HG02884 (cell line): ENCODE data around the gene TMEM52B.
"Not testable (repeated sequence)": the region's sequence is repeated elsewhere in the genome, so short reads cannot be mapped to it uniquely, and the experiment has no call there.

Experiments used
- ATAC-seq: cut with Tn5 transposase; IDR thresholded peaks from one replicate; pipeline ENCODE4 v1.9.1; 2021; ENCODE audit warnings: mild to moderate bottlenecking, moderate library complexity; ENCODE audit not compliant: unreplicated experiment

The TMEM52B gene

GRCh38 chr12:10170216-10170615 is 8.6 kb upstream of the TMEM52B start:
- no peak for ATAC-seq

- ATAC-seq: no peak
These were observed 6.7 kb upstream of the TMEM52B start, which contains the start of gene OLR1 for GRCh38 chr12:10171973-10172728. OLR1 (minus strand) TSS chr12:10172132; CDS start chr12:10172077, 55 bp downstream.

DNA sequence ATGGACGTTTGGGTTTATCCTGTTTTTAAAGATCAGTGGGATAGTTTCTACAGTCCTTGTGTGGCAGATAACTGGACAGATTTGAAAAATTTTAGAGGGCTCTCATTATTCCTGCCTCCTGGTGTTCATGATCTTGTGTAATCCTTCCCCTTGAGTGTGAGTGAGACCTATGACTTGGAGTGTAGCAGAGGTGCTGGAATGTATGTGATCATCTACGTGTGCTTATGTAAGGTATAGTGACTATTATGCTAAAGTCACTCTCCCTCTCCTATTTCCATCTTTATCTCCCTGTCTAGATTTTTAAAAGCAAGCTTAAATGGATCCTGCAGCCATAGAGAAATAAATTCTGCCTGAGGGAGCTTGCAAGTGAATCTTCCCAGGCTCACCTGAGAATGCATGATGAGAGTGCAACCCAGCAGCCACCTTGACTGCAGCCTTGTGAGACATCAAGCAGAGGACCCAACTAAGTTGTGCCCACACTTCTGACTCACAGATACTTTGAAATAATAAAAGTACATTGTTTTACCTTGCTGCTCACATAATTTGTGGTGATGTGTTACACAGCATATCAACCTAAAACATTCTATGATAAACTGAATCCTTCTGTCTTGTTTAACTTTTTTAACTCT is 3.7 kb upstream of the TMEM52B start:
- ATAC-seq: no peak

DNA sequence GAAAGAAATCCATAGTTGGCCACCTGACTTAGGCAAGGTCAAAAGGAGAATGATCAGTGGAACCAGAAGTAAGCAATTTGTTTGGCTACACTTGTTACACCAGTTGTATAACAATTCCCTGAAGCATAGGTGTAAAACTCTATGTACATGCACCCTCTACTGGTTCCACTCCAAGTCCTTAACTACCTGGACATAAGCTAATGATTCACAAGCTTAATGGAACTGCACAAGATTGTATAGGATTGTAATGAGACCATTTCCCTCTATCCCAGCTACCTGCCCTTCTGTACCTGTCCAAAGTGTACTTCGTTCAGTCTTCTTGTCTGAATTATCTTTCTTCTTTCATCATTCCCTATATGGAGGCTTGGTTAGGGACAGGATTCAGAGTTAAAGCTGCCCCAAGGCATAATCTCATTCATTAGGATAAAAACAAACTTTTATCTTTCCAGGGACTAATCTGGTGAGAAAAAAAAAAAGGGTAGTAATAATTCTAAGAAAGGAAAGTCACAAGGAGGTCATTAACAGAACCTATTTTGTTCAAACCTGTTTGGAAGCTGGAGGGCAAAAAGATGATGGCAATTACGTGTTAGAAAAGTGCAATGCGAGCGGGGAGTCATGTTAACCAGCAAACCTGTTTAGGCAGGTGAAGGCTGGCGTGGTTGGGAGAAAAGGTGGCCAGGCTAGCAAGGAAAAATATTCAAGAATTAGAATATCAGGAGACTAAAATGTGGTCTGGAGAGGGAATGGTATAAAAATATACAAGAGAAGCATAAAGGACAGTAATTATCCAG is 2.8 kb upstream of the TMEM52B start:
- ATAC-seq: no peak

- ATAC-seq: no peak
These were observed 947 bp downstream of the TMEM52B start for GRCh38 chr12:10179776-10180181.

DNA sequence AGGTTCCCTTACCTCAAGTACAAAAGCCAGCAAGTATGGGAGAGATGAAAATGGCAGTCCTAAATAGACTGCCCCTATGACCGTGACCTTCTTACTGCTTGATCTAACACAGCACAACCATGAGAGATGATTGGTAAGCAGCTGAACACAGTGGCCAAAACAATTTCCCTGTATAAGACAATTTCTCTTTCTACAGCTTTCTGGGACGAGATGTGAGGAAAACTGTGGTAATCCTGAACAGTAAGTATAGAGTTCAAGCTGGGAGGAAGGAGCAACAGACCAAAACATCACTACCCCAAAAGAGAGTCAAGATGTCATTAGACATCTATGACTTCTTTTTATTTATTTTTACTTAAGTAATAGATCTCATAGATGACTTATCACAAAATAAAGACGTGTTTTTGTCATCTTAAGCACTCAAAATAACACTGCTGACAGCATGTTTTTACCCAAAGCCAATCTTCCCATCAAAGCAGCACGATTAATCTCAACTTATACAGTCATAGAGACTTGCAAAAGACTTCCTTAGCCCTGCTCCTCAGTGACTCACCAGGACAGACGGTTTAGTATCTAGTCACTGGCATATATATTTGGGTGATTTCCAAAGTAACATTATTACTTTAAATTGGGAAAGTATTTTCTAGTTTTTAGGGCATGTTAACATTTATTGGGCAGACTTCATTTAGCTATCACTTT is 3.7 kb downstream of the TMEM52B start:
- no peak for ATAC-seq

DNA sequence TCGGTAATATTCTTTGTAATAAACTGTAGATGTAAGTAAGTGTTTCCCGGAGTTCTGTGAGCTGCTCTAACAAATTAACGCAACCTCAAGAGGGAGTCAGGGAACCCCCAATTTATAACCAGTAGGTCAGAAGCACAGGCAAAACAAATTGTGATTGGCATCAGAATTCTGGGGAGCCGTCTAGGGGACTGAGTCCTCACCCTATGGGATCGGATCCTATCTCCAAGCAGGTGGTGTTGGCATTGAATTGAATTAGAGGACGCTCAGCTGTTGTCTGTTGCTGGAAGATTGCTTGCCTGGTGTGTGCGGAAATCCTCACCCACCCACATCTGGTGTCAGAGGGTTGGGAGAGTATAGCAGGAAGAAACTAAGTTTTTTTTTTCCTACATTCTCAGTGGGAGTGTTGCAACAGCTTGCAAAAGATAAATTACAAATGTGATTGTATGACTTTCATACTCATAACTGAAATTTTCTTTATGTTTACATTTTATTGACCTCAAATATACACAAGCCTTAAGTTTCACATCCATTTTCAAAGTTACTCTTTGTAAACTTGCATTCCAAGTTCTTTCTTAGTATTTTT is 5.5 kb downstream of the TMEM52B start:
- ATAC-seq: no peak

DNA sequence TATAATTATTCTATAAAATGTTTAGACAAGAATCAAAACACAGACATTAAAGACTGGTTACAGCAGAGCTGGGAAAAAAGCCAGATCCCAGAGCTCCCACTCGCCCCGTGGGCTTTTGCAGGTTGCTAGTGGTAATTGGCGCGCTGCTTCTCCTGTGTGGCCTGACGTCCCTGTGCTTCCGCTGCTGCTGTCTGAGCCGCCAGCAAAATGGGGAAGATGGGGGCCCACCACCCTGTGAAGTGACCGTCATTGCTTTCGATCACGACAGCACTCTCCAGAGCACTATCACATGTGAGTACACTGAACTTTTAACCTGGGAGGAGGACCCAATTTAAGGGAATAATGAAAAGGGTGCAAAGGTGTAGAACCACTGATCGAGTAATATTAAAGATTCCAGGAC is 7.5 kb downstream of the TMEM52B start:
- no peak for ATAC-seq

DNA sequence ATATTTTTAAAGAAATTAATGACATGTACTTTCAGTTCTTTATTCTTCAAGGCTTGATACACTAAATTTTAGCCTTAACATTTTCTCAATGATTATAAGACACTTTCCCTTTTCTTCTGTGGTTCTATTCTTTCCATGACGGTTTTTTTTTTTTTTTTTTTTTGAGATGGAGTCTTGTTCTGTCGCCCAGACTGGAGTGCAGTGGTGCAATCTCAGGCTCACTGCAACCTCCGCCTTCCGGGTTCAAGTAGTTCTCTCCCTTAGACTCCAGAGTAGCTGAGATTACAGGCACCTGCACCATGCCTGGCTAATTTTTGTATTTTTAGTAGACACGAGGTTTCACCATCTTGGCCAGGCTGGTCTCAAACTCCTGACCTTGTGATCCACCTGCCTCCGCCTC is 8.1 kb downstream of the TMEM52B start:
- ATAC-seq: not testable (repeated sequence)

- ATAC-seq: no peak
These were observed 10.8 kb downstream of the TMEM52B start for GRCh38 chr12:10189653-10190052.

DNA sequence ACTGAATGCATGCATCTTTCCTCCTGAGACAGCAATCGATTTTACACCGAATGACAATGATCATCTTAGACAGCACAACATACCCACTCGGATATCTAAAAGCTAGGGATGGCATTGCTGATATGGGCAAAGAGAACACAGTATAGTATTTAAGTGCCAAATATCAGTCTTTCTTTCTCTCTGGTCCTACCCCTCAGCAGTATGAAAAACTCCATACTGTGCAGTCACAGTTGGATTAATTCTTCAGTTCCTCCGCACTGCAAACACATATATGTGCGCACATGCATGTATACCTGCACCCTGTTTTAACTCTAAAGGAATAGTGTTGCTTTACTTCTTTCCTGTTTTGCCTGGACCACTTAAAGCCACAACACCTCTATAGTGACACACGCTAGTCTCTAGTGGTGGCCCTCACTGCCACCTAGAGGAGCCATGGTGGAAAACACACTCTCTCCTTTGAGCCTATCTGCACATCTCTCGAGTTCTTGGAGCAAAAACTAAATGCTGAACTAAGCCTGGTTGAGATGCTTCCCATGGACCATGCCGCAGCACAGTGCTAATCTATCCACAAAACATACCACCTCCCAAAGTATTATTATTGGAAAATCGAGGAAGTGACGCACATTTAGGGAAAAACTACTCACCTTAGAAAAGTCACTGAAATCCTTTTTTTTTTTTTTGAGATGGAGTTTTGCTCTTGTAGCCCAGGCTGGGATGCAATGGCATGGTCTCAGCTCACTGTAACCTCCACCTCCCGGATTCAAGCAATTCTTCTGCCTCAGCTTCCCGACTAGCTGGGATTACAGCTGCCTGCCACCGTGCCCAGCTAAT is 11.9 kb downstream of the TMEM52B start:
- peak; percentile 88 for ATAC-seq

DNA sequence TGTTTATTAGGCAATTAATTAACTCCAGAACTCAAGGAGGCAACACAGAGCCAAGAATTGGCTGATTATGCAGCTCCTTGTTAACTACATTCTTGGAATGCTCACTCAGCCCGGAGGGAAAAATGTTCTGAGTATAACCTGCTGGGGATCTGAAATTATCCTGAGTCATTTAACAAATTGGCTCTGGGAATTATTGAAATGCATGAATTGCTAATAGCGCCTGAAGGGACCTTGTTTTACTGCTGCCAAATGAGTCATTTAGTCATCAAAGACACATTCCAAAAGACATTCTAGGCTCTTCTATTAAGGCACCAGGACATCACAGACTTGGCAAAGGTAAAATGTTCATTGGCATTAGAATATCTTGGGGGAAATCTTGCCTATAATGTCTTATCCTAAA is 13.0 kb downstream of the TMEM52B start:
- ATAC-seq: no peak

DNA sequence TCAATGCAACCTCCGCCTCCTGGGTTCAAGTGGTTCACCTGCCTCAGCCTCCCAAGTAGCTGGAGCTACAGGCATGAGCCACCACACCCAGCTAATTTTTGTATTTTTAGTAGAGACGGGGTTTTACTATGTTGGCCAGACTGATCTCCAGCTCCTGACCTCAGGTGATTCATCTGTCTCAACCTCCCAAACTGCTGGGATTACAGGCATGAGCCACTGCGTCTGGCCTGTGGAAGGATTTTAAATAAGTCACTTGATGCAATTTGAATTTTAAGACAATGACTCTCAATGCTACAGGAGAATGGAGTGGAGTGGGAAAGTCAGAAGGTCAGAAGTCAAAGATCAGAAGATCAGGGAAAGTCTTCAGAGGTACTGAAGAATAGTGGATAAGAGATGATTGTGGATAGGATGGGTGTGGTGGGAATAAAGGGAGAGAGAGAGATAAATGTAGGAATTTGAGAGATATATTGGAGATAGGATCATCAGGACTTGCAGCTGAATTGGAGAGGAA is 15.4 kb downstream of the TMEM52B start:
- no peak for ATAC-seq

DNA sequence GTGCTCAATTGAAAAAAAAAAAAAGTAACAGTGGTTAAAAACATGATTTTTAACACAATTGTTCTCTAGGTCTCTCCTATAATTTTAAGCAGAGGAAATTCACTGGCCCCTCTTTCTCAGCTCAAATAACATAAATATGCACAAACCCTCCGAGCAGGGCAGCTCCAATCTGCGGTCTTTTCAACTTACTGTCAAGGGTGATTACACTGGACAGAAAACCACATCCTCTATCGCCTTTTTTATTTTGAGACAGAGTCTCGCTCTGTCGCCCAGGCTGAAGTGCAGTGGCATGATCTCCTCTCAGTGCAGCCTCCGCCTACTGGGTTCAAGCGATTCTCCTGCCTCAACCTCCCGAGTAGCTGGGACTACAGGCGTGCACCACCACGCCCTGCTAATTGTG is 17.4 kb downstream of the TMEM52B start:
- peak; percentile 84 for ATAC-seq

GRCh38 chr12:10197879-10198278 is 19.0 kb downstream of the TMEM52B start:
- no peak for ATAC-seq

DNA sequence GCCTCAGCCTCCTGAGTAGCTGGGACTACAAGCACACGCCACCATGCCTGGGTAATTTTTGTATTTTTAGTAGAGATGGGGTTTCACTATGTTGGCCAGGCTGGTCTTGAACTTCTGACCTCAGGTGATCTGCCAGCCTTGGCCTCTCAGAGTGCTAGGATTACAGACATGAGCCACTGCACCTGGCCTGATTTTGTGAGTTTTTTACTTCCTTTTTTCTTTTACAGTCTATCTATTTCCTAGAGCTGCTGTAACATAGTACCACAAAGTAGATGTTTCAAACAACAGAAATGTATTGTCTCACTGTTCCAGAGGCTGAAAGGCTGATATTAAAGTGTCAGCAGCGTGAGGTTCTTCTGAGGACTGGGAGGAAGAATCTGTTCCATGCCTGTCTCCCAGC is 25.7 kb downstream of the TMEM52B start:
- ATAC-seq: not testable (repeated sequence)

DNA sequence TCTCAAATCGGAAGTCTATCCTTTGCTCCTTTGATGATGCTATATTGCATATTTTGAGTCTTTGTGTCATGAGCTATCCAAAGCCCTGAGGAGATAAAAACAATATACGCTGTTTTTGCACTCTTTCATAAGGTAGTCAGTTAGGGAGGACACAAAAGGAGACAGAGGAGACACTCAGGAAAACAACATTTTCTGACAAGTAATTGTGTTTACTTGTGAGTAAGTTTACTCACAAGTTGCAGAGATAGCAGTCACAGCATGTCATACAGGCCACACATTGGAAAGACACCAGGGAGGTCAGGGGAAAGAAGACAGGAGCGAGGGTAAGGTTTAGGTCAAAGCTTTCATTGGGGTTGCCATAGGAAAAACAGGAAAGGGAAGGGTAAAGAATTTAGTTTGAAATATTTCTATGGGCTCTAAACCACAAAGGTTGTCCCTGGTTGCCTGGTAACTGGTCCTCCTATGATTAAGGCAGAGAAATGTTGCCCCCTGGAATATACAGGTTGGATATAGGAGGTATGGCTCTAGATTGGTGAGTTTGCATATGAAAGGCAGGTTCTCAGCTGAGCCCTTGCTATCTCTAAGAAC is 26.5 kb downstream of the TMEM52B start:
- no peak for ATAC-seq

- no peak for ATAC-seq
These were observed 28.3 kb downstream of the TMEM52B start for GRCh38 chr12:10207136-10207535.

DNA sequence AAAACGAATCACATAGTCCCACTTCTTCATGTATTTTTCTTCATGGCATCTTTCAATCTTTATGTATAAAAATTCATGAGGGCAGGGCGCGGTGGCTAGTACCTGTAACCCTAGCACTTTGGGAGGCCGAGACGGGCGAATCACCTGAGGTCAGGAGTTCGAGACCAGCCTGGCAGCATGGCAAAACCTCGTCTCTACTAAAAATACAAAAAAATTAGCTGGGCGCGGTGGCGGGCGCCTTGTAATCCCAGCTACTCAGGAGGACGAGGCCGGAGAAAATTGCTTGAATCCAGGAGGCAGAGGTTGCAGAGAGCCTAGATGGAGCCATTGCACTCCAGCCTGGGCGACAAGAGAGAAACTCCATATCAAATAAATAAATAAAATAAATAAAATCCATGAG is 31.4 kb downstream of the TMEM52B start:
- no peak for ATAC-seq
